Subcutaneous adipose tissue (tissue), 4 donors: ENCODE data around the gene FAT3. TPM values are rescaled to one million over a fixed set of nuclear protein-coding genes. Genes with fewer than 3 reads are reported as not detected.

Experiments used
- CTCF ChIP-seq: fragments of 450-650 bp; IDR thresholded peaks from one replicate; pipeline ENCODE4 v1.5.1; 2016; ENCODE audit warnings: low read depth, mild to moderate bottlenecking, control low read depth, antibody characterized with exemption, moderate library complexity
- total RNA-seq, 4 donors: library from RNA; depleted of rRNA; stranded (reverse); fragments of >200 nt; gene quantifications; one replicate each; pipeline ENCODE4 v1.1.0, GENCODE V29; 2016

The FAT3 gene
- total RNA-seq, 4 donors from 2014 or later, result 0.34 to 5.7 (median 0.77) TPM

- TF ChIP-seq CTCF, result no peak
Measured at GRCh38 chr11:92253421-92253820, 28.8 kb downstream of the FAT3 start.

GRCh38 chr11:92253945-92254344, 29.3 kb downstream of the FAT3 start:
- no peak for TF ChIP-seq CTCF

GRCh38 chr11:92257536-92257935, 32.9 kb downstream of the FAT3 start:
- no peak for TF ChIP-seq CTCF

- no peak for TF ChIP-seq CTCF
Measured at GRCh38 chr11:92259861-92260260, 35.2 kb downstream of the FAT3 start.

GRCh38 chr11:92264350-92264749, 39.7 kb downstream of the FAT3 start:
- TF ChIP-seq CTCF, result no peak

GRCh38 chr11:92266806-92267205, 42.2 kb downstream of the FAT3 start:
- TF ChIP-seq CTCF, result no peak

- no peak for TF ChIP-seq CTCF
Measured at GRCh38 chr11:92267278-92267677, 42.7 kb downstream of the FAT3 start.
